ENCODE data around the gene TBC1D24.
"Not testable (repeated sequence)": the region's sequence is repeated elsewhere in the genome, so short reads cannot be mapped to it uniquely, and the experiment has no call there.

DNA sequence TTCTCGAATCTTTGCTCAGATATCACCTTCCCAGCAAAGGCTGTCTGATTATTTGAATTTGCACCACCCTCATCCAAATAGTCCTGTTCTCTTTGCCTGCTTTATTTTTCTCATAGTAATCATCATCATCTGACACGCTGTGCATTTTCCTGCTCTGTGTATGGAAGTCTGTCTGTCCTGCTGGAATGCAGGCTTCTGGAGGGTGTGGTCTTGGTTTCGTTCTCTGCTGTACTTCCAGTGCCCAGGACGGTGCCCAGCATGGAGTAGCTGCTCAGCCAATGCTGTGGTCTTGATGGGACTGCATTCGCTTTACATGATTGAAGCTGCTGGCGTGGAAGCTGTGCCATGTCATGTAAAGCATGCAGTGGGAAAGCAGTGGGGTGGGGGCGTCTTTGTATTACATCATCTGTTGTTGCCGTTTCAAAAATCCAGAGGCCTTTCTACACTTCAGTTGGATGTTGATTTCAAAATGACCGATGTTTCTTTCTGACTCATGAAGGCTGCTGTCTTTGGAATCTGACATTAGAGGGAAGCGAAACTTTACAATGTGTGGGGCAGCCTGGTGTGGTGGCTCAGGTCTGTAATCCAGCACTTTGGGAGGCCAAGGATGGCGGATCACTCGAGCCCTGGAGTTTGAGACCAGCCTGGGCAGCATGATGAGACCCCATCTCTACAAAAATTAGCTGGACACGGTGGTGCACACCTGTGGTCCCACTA is 79.9 kb downstream of the TBC1D24 start:
- TF ChIP-seq, protein P1, sequence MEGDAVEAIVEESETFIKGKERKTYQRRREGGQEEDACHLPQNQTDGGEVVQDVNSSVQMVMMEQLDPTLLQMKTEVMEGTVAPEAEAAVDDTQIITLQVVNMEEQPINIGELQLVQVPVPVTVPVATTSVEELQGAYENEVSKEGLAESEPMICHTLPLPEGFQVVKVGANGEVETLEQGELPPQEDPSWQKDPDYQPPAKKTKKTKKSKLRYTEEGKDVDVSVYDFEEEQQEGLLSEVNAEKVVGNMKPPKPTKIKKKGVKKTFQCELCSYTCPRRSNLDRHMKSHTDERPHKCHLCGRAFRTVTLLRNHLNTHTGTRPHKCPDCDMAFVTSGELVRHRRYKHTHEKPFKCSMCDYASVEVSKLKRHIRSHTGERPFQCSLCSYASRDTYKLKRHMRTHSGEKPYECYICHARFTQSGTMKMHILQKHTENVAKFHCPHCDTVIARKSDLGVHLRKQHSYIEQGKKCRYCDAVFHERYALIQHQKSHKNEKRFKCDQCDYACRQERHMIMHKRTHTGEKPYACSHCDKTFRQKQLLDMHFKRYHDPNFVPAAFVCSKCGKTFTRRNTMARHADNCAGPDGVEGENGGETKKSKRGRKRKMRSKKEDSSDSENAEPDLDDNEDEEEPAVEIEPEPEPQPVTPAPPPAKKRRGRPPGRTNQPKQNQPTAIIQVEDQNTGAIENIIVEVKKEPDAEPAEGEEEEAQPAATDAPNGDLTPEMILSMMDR (conservative IDR thresholded peaks at IDR 0.05; ENCODE audit: low read depth in 2 of 2) = not testable (repeated sequence)
- TF ChIP-seq EZH2 (IDR thresholded peaks at IDR 0.05; ENCODE audit: low read depth, unreplicated experiment); POLR2AphosphoS5 (IDR thresholded peaks at IDR 0.05; ENCODE audit: low read depth): not testable (repeated sequence)
